GM21723 (cell line): ENCODE results near the gene AQP1.

Experiments used
- ATAC-seq: cut with Tn5 transposase; IDR thresholded peaks from one replicate; pipeline ENCODE4 v1.9.1; 2021; ENCODE audit warnings: mild to moderate bottlenecking, moderate library complexity; ENCODE audit not compliant: unreplicated experiment

The AQP1 gene

GRCh38 chr7:30911561-30911969 is at the start of gene AQP1:
Gene AQP1, plus strand, starts transcription at chr7:30911853. Its CDS starts 57 bp downstream, at chr7:30911910.
- no peak for ATAC-seq

- no peak for ATAC-seq
Observed at GRCh38 chr7:30862995-30863705, 48.5 kb upstream of the AQP1 start.

- no peak for ATAC-seq
Observed at GRCh38 chr7:30863706-30864035, 48.0 kb upstream of the AQP1 start.

- ATAC-seq: no peak
Observed at GRCh38 chr7:30864101-30864500, 47.6 kb upstream of the AQP1 start.

- no peak for ATAC-seq
Observed at GRCh38 chr7:30865076-30865475, 46.6 kb upstream of the AQP1 start.

GRCh38 chr7:30865821-30866220 is 45.8 kb upstream of the AQP1 start:
- ATAC-seq: no peak

GRCh38 chr7:30866939-30867338 is 44.7 kb upstream of the AQP1 start:
- ATAC-seq: no peak

- no peak for ATAC-seq
Observed at GRCh38 chr7:30867483-30867882, 44.2 kb upstream of the AQP1 start.

GRCh38 chr7:30869794-30870611 is 41.6 kb upstream of the AQP1 start:
- ATAC-seq: no peak

GRCh38 chr7:30870821-30871518 is 40.7 kb upstream of the AQP1 start:
- ATAC-seq: no peak

GRCh38 chr7:30871655-30872054 is 40.0 kb upstream of the AQP1 start:
- no peak for ATAC-seq

- no peak for ATAC-seq
Observed at GRCh38 chr7:30873207-30873606, 38.4 kb upstream of the AQP1 start.

- no peak for ATAC-seq
Observed at GRCh38 chr7:30873656-30874055, 38.0 kb upstream of the AQP1 start.

- ATAC-seq: no peak
Observed at GRCh38 chr7:30874656-30875302, 36.9 kb upstream of the AQP1 start.

GRCh38 chr7:30877015-30877769 is 34.5 kb upstream of the AQP1 start:
- no peak for ATAC-seq

- ATAC-seq: no peak
Observed at GRCh38 chr7:30877993-30878392, 33.7 kb upstream of the AQP1 start.

GRCh38 chr7:30879139-30880124 is 32.2 kb upstream of the AQP1 start:
- ATAC-seq: no peak

GRCh38 chr7:30880125-30880720 is 31.4 kb upstream of the AQP1 start:
- ATAC-seq: no peak

- no peak for ATAC-seq
Observed at GRCh38 chr7:30880941-30881340, 30.7 kb upstream of the AQP1 start.
